C4-2B (cell line): ENCODE measurements around the gene ZSCAN10.
"Not testable (repeated sequence)": the region's sequence is repeated elsewhere in the genome, so short reads cannot be mapped to it uniquely, and the experiment has no call there.

Experiments used
- CTCF ChIP-seq: fragments of 450-650 bp; conservative IDR thresholded peaks from 2 replicates; pipeline ENCODE4 v1.5.1; 2017; ENCODE audit warnings: mild to moderate bottlenecking
- ZFX ChIP-seq: fragments of 450-650 bp; IDR thresholded peaks from 2 replicates; pipeline ENCODE4 v1.6.1; 2017

DNA sequence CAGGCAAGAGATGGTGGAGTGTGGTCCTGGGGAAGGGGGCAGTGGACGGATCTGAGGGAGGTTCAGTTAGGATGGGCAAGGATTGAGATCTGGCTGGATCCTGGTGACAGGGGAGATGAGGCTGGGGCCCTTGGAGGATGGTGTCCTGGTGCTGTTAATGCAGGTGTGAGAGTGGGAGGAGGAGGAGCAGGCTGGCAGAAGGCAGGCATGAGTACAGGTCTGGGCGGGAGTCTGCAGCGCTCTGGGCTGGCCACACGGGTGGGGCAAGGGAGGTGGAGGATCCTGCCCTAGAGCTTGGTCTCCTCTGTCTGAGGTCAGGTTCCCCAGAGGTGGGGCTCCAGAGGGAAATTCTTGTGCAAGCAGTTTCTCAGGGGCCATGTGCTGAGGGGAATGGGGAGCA is 26.9 kb downstream of the ZSCAN10 start:
- TF ChIP-seq CTCF, ZFX: not testable (repeated sequence)
